Activated CD4-positive, alpha-beta T cell treated with anti-CD3 and anti-CD28 coated beads for 24 hours (primary cell): ENCODE data around the gene SLC7A10.
"Not testable (repeated sequence)": the region's sequence is repeated elsewhere in the genome, so short reads cannot be mapped to it uniquely, and the experiment has no call there.

Source experiments
- DNase-seq, 2 donors: peaks; one replicate each; pipeline ENCODE4 v3.0.0-alpha.2; 2020; ENCODE audit warnings: low read depth in 2 of 2

The SLC7A10 gene

GRCh38 chr19:33238481-33239149 lies 13.0 kb upstream of the SLC7A10 start:
- DNase-seq, result no peak

- no peak for DNase-seq
Measured at GRCh38 chr19:33236696-33237390, 11.2 kb upstream of the SLC7A10 start.

GRCh38 chr19:33235996-33236350 lies 10.3 kb upstream of the SLC7A10 start:
- no peak for DNase-seq

- DNase-seq, result peak; percentile 68 to 79
Measured at GRCh38 chr19:33235269-33235995, 9.8 kb upstream of the SLC7A10 start.

- no peak for DNase-seq
Measured at GRCh38 chr19:33234736-33235135, 9.1 kb upstream of the SLC7A10 start.

- DNase-seq, result no peak
Measured at GRCh38 chr19:33234092-33234491, 8.4 kb upstream of the SLC7A10 start.

- DNase-seq, result no peak
Measured at GRCh38 chr19:33233056-33233873, 7.6 kb upstream of the SLC7A10 start.

- no peak for DNase-seq
Measured at GRCh38 chr19:33232656-33233055, 7.0 kb upstream of the SLC7A10 start.

- no peak for DNase-seq
Measured at GRCh38 chr19:33231511-33231910, 5.9 kb upstream of the SLC7A10 start.

GRCh38 chr19:33229962-33230361 lies 4.3 kb upstream of the SLC7A10 start:
- DNase-seq, result no peak

- DNase-seq, result no peak
Measured at GRCh38 chr19:33227870-33228599, 2.4 kb upstream of the SLC7A10 start.

- DNase-seq, result no peak
Measured at GRCh38 chr19:33227242-33227650, 1.6 kb upstream of the SLC7A10 start.

GRCh38 chr19:33226550-33227241 lies 1.0 kb upstream of the SLC7A10 start:
- peak in 1 of 2 donors; percentile 22 for DNase-seq

- DNase-seq, result no peak
Measured at GRCh38 chr19:33224694-33225457, 774 bp downstream of the SLC7A10 start.

- DNase-seq, result not testable (repeated sequence)
Measured at GRCh38 chr19:33222255-33222654, 3.4 kb downstream of the SLC7A10 start.

- DNase-seq, result no peak
Measured at GRCh38 chr19:33221638-33222037, 4.0 kb downstream of the SLC7A10 start.

GRCh38 chr19:33220735-33221134 lies 4.9 kb downstream of the SLC7A10 start:
- no peak for DNase-seq

GRCh38 chr19:33220115-33220514 lies 5.5 kb downstream of the SLC7A10 start:
- DNase-seq, result no peak

GRCh38 chr19:33219261-33219815 lies 6.3 kb downstream of the SLC7A10 start:
- DNase-seq, result no peak

GRCh38 chr19:33217881-33218280 lies 7.8 kb downstream of the SLC7A10 start:
- no peak for DNase-seq
